HUES6 (cell line): ENCODE results near the gene BORCS5.
"Not testable (repeated sequence)": the region's sequence is repeated elsewhere in the genome, so short reads cannot be mapped to it uniquely, and the experiment has no call there.

Source experiments
- H3K27ac ChIP-seq: 2 replicates; pipeline ENCODE4 v1.7.0; 2013; ENCODE audit warnings: low read depth, mild to moderate bottlenecking, low read length, inconsistent platforms
- H3K27me3 ChIP-seq: 2 replicates; pipeline ENCODE4 v1.6.1; 2013; ENCODE audit warnings: low read length; ENCODE audit not compliant: control insufficient read depth, insufficient read depth
- H3K36me3 ChIP-seq: 2 replicates; pipeline ENCODE4 v1.6.1; 2013; ENCODE audit warnings: low read length; ENCODE audit not compliant: control insufficient read depth, insufficient read depth
- H3K4me1 ChIP-seq: 2 replicates; pipeline ENCODE4 v1.6.1; 2013; ENCODE audit warnings: low read length; ENCODE audit not compliant: control insufficient read depth, insufficient read depth
- H3K4me3 ChIP-seq: 2 replicates; pipeline ENCODE4 v1.5.1; 2013; ENCODE audit warnings: low read depth, low read length
- H3K9ac ChIP-seq: one replicate; pipeline ENCODE4 v1.6.1; 2013; ENCODE audit warnings: mild to moderate bottlenecking, low read length
- H3K9me3 ChIP-seq: 2 replicates; pipeline ENCODE4 v1.6.1; 2013; ENCODE audit warnings: low read depth, low read length; ENCODE audit not compliant: control insufficient read depth, insufficient read depth

The BORCS5 gene

GRCh38 chr12:12415886-12416285 lies 59.0 kb downstream of the BORCS5 start:
- Histone ChIP-seq H3K27ac (no peak overlapping the region), H3K9ac (no peak overlapping the region), H3K4me1 (no peaks in the 10 kb centered on the region), H3K4me3 (no peak overlapping the region), H3K27me3 (no peaks in the 10 kb centered on the region), H3K36me3 (no peaks in the 10 kb centered on the region), H3K9me3 (peaks cover 13% of the 10 kb centered on the region; the same call in 1 of the 2 replicates)

- not testable (repeated sequence) for H3K27ac ChIP-seq, H3K4me1 ChIP-seq, H3K4me3 ChIP-seq
Observed at GRCh38 chr12:12419165-12419564, 62.3 kb downstream of the BORCS5 start.

GRCh38 chr12:12423367-12423766 lies 66.5 kb downstream of the BORCS5 start:
- Histone ChIP-seq H3K4me3 (no peak overlapping the region), H3K9me3 (peaks cover 18% of the 10 kb centered on the region), H3K4me1 (no peaks in the 10 kb centered on the region), H3K27me3 (no peaks in the 10 kb centered on the region), H3K9ac (no peak overlapping the region), H3K27ac (no peak overlapping the region), H3K36me3 (no peaks in the 10 kb centered on the region)

More at GRCh38 chr12:12419165-12419564, 62.3 kb downstream of the BORCS5 start:
- H3K9me3 ChIP-seq: peaks cover 20% of the 10 kb centered on the region
- not testable (repeated sequence) for H3K9ac ChIP-seq, H3K36me3 ChIP-seq, H3K27me3 ChIP-seq

GRCh38 chr12:12425001-12425400 lies 68.1 kb downstream of the BORCS5 start:
- Histone ChIP-seq H3K4me3 (no peak overlapping the region), H3K4me1 (no peaks in the 10 kb centered on the region), H3K27ac (no peak overlapping the region), H3K9ac (no peak overlapping the region), H3K36me3 (no peaks in the 10 kb centered on the region), H3K27me3 (no peaks in the 10 kb centered on the region), H3K9me3 (peaks cover 15% of the 10 kb centered on the region)

- Histone ChIP-seq H3K9me3 (peaks cover 15% of the 10 kb centered on the region), H3K27me3 (no peaks in the 10 kb centered on the region), H3K36me3 (no peaks in the 10 kb centered on the region), H3K4me1 (no peaks in the 10 kb centered on the region), H3K9ac (no peak overlapping the region), H3K4me3 (no peak overlapping the region), H3K27ac (no peak overlapping the region)
Observed at GRCh38 chr12:12425616-12426015, 68.7 kb downstream of the BORCS5 start.

GRCh38 chr12:12427568-12427967 lies 70.7 kb downstream of the BORCS5 start:
- H3K27ac ChIP-seq: no peak overlapping the region
- H3K9me3 ChIP-seq: peaks cover 12% of the 10 kb centered on the region

GRCh38 chr12:12428047-12428446 lies 71.2 kb downstream of the BORCS5 start:
- Histone ChIP-seq H3K9ac (no peak overlapping the region), H3K27ac (no peak overlapping the region), H3K9me3 (peaks cover 10% of the 10 kb centered on the region), H3K4me3 (no peak overlapping the region), H3K27me3 (no peaks in the 10 kb centered on the region), H3K36me3 (no peaks in the 10 kb centered on the region), H3K4me1 (no peaks in the 10 kb centered on the region)

More at GRCh38 chr12:12427568-12427967, 70.7 kb downstream of the BORCS5 start:
- H3K36me3 ChIP-seq: no peaks in the 10 kb centered on the region
- H3K9ac ChIP-seq: no peak overlapping the region
- no peaks in the 10 kb centered on the region for H3K27me3 ChIP-seq
- H3K4me3 ChIP-seq: no peak overlapping the region
- no peaks in the 10 kb centered on the region for H3K4me1 ChIP-seq

- Histone ChIP-seq H3K27me3 (no peaks in the 10 kb centered on the region), H3K36me3 (no peaks in the 10 kb centered on the region), H3K9ac (no peak overlapping the region), H3K9me3 (peaks cover 3% of the 10 kb centered on the region; the same call in 1 of the 2 replicates), H3K27ac (no peak overlapping the region), H3K4me1 (no peaks in the 10 kb centered on the region), H3K4me3 (no peak overlapping the region)
Observed at GRCh38 chr12:12428961-12429657, 72.2 kb downstream of the BORCS5 start.

GRCh38 chr12:12432364-12432763 lies 75.5 kb downstream of the BORCS5 start:
- Histone ChIP-seq H3K9me3 (no peaks in the 10 kb centered on the region), H3K9ac (no peak overlapping the region), H3K27me3 (no peaks in the 10 kb centered on the region), H3K4me3 (no peak overlapping the region), H3K36me3 (peaks cover 5% of the 10 kb centered on the region), H3K4me1 (no peaks in the 10 kb centered on the region), H3K27ac (no peak overlapping the region)

GRCh38 chr12:12433203-12433731 lies 76.4 kb downstream of the BORCS5 start:
- no peak overlapping the region for H3K27ac ChIP-seq
- H3K9ac ChIP-seq: no peak overlapping the region
- H3K9me3 ChIP-seq: no peaks in the 10 kb centered on the region
- no peak overlapping the region for H3K4me3 ChIP-seq
- no peaks in the 10 kb centered on the region for H3K4me1 ChIP-seq
- no peaks in the 10 kb centered on the region for H3K27me3 ChIP-seq
- peaks cover 5% of the 10 kb centered on the region for H3K36me3 ChIP-seq

GRCh38 chr12:12436831-12437345 lies 80.0 kb downstream of the BORCS5 start:
- Histone ChIP-seq H3K27me3 (no peaks in the 10 kb centered on the region), H3K4me1 (no peaks in the 10 kb centered on the region), H3K9me3 (no peaks in the 10 kb centered on the region), H3K27ac (no peak overlapping the region), H3K36me3 (peaks cover 5% of the 10 kb centered on the region), H3K9ac (no peak overlapping the region), H3K4me3 (no peak overlapping the region)
